Neutrophil (primary cell): ENCODE results near the gene CC2D1A.
"Not testable (repeated sequence)": the region's sequence is repeated elsewhere in the genome, so short reads cannot be mapped to it uniquely, and the experiment has no call there.

Experiments
- H3K27ac ChIP-seq: fragments of 200-600 bp; sonication (generic); 2 replicates; pipeline ENCODE4 v1.5.1; 2016; ENCODE audit warnings: mild to moderate bottlenecking, moderate library complexity
- H3K27me3 ChIP-seq: fragments of 200-600 bp; sonication (generic); 2 replicates; pipeline ENCODE4 v1.6.0; 2016; ENCODE audit warnings: mild to moderate bottlenecking
- H3K36me3 ChIP-seq: fragments of 200-600 bp; sonication (generic); 2 replicates; pipeline ENCODE4 v1.5.1; 2017
- H3K4me1 ChIP-seq, 2 experiments: fragments of 200-600 bp in 1 of 2; sonication (generic) in 1 of 2; 1 replicate in 1 of 2; 2 replicates in 1 of 2; pipeline versions ENCODE4 v1.5.1 to v1.6.1; 2013 to 2016; ENCODE audit warnings: low read depth in 1 of 2, low read length in 1 of 2, mild to moderate bottlenecking in 1 of 2, moderate library complexity in 1 of 2; ENCODE audit not compliant: control insufficient read depth in 1 of 2, insufficient read depth in 1 of 2
- H3K4me3 ChIP-seq, 2 experiments: fragments of 200-600 bp in 1 of 2; sonication (generic) in 1 of 2; 1 replicate in 1 of 2; 2 replicates in 1 of 2; pipeline ENCODE4 v1.5.1; 2013 to 2016; ENCODE audit warnings: low read depth in 1 of 2, low read length in 1 of 2, mild to moderate bottlenecking in 1 of 2, moderate library complexity in 1 of 2
- H3K9me3 ChIP-seq: fragments of 200-600 bp; sonication (generic); 2 replicates; pipeline ENCODE4 v1.5.1; 2016
- CTCF ChIP-seq: fragments of 200-600 bp; sonication (generic); IDR thresholded peaks from 2 replicates; pipeline ENCODE4 v1.5.1; 2016; ENCODE audit warnings: antibody characterized with exemption

CC2D1A gene

GRCh38 chr19:13972368-13973155 lies 66.6 kb downstream of the CC2D1A start:
- Histone ChIP-seq H3K9me3 (no peaks in the 10 kb centered on the region), H3K27me3 (no peaks in the 10 kb centered on the region), H3K4me1 (no peaks in the 10 kb centered on the region), H3K4me3 (no peak overlapping the region), H3K36me3 (peaks cover 76% of the 10 kb centered on the region), H3K27ac (no peak overlapping the region)
- no peak for TF ChIP-seq CTCF

- peaks cover 71% of the 10 kb centered on the region for H3K36me3 ChIP-seq
- not testable (repeated sequence) for H3K4me1 ChIP-seq, H3K4me3 ChIP-seq, H3K9me3 ChIP-seq, H3K27me3 ChIP-seq, H3K27ac ChIP-seq
Observed at GRCh38 chr19:13973479-13973878, 67.5 kb downstream of the CC2D1A start.

GRCh38 chr19:13974073-13974472 lies 68.1 kb downstream of the CC2D1A start:
- peaks cover 65% of the 10 kb centered on the region for H3K36me3 ChIP-seq
- no peaks in the 10 kb centered on the region for H3K9me3 ChIP-seq
- peaks cover 5 to 9% of the 10 kb centered on the region in 2 experiments for H3K4me1 ChIP-seq
- TF ChIP-seq CTCF, result no peak
- H3K27ac ChIP-seq, result no peak overlapping the region
- no peak overlapping the region for H3K4me3 ChIP-seq
- peaks cover 14% of the 10 kb centered on the region for H3K27me3 ChIP-seq

GRCh38 chr19:13975870-13976269 lies 69.9 kb downstream of the CC2D1A start:
- no peaks in the 10 kb centered on the region for H3K9me3 ChIP-seq
- H3K36me3 ChIP-seq, result peaks cover 66% of the 10 kb centered on the region
- no peak for TF ChIP-seq CTCF
- H3K4me3 ChIP-seq, result no peak overlapping the region
- H3K27ac ChIP-seq, result no peak overlapping the region
- H3K27me3 ChIP-seq, result peaks cover 26% of the 10 kb centered on the region
- H3K4me1 ChIP-seq, result peaks cover 11 to 16% of the 10 kb centered on the region in 2 experiments

GRCh38 chr19:13976446-13976845 lies 70.4 kb downstream of the CC2D1A start:
- Histone ChIP-seq H3K27me3 (peaks cover 26% of the 10 kb centered on the region), H3K27ac (no peak overlapping the region), H3K36me3 (peaks cover 69% of the 10 kb centered on the region), H3K9me3 (no peaks in the 10 kb centered on the region), H3K4me1 (peaks cover 11 to 16% of the 10 kb centered on the region in 2 experiments), H3K4me3 (no peak overlapping the region)
- TF ChIP-seq CTCF, result no peak

- H3K27me3 ChIP-seq, result peaks cover 26% of the 10 kb centered on the region
- H3K9me3 ChIP-seq, result no peaks in the 10 kb centered on the region
- H3K36me3 ChIP-seq, result peaks cover 71% of the 10 kb centered on the region
- no peak overlapping the region for H3K27ac ChIP-seq
- no peak overlapping the region for H3K4me3 ChIP-seq
- peaks cover 11 to 16% of the 10 kb centered on the region in 2 experiments for H3K4me1 ChIP-seq
- TF ChIP-seq CTCF, result no peak
Observed at GRCh38 chr19:13977803-13978202, 71.8 kb downstream of the CC2D1A start.
